Liver (tissue), 9 donors: ENCODE measurements around the gene SIN3B. TPM values are rescaled to one million over a fixed set of nuclear protein-coding genes. Genes with fewer than 3 reads are reported as not detected.

Experiments
- DNase-seq: peaks from one replicate; pipeline ENCODE4 v3.0.0-alpha.2; 2017; ENCODE audit warnings: low spot score
- H3K27ac ChIP-seq, 2 donors: one replicate each; pipeline ENCODE4 v1.7.0; 2013; ENCODE audit warnings: inconsistent platforms in 2 of 2, low read length in 2 of 2, control low read depth in 1 of 2, low read depth in 1 of 2, mild to moderate bottlenecking in 1 of 2
- H3K27me3 ChIP-seq, 4 donors: one replicate each; pipeline versions ENCODE4 v1.6.1 to v1.7.0; 2013; ENCODE audit warnings: low read length in 3 of 4, inconsistent platforms in 1 of 4, mild to moderate bottlenecking in 1 of 4, moderate library complexity in 1 of 4; ENCODE audit not compliant: control insufficient read depth in 4 of 4, insufficient read depth in 4 of 4
- H3K36me3 ChIP-seq, 4 donors: one replicate each; pipeline versions ENCODE4 v1.6.1 to v1.7.0; 2013; ENCODE audit warnings: low read length in 3 of 4, mild to moderate bottlenecking in 3 of 4, low read depth in 1 of 4, moderate library complexity in 1 of 4; ENCODE audit not compliant: control insufficient read depth in 4 of 4, insufficient read depth in 3 of 4
- H3K4me1 ChIP-seq, 4 donors: one replicate each; pipeline versions ENCODE4 v1.6.1 to v1.7.0; 2013; ENCODE audit warnings: low read length in 3 of 4, mild to moderate bottlenecking in 3 of 4, moderate library complexity in 1 of 4; ENCODE audit not compliant: control insufficient read depth in 4 of 4, insufficient read depth in 4 of 4
- H3K4me3 ChIP-seq, 3 donors: one replicate each; pipeline versions ENCODE4 v1.6.1 to v1.7.0; 2013; ENCODE audit warnings: low read length in 3 of 3, control low read depth in 1 of 3, low read depth in 1 of 3, mild to moderate bottlenecking in 1 of 3
- H3K9ac ChIP-seq, 2 donors: one replicate each; pipeline ENCODE4 v1.7.0; 2013; ENCODE audit warnings: low read length in 2 of 2, mild to moderate bottlenecking in 2 of 2, moderate library complexity in 2 of 2, control low read depth in 1 of 2, low read depth in 1 of 2
- H3K9me3 ChIP-seq, 4 donors: one replicate each; pipeline versions ENCODE4 v1.6.1 to v1.7.0; 2013; ENCODE audit warnings: low read length in 3 of 4; ENCODE audit not compliant: control insufficient read depth in 4 of 4
- EGR1 ChIP-seq, 2 donors: IDR thresholded peaks; 2 replicates each; pipeline ENCODE4 v1.6.1; 2016 to 2018; ENCODE audit warnings: antibody characterized with exemption in 2 of 2, low read depth in 2 of 2
- FOXA1 ChIP-seq: IDR thresholded peaks from 2 replicates; pipeline ENCODE4 v1.6.1; 2016; ENCODE audit warnings: antibody characterized with exemption
- FOXA2 ChIP-seq: IDR thresholded peaks from 2 replicates; pipeline ENCODE4 v1.6.1; 2016; ENCODE audit warnings: antibody characterized with exemption
- GABPA ChIP-seq, 2 donors: IDR thresholded peaks in 1 of 2; conservative IDR thresholded peaks in 1 of 2; 2 replicates each; pipeline ENCODE4 v1.6.1; 2016; ENCODE audit warnings: antibody characterized with exemption in 2 of 2, mild to moderate bottlenecking in 1 of 2, moderate library complexity in 1 of 2
- HNF4A ChIP-seq, 2 donors: conservative IDR thresholded peaks; 2 replicates each; pipeline ENCODE4 v1.6.1; 2016; ENCODE audit warnings: antibody characterized with exemption in 2 of 2, mild to moderate bottlenecking in 2 of 2
- HNF4G ChIP-seq: IDR thresholded peaks from 2 replicates; pipeline ENCODE4 v1.6.1; 2016; ENCODE audit warnings: antibody characterized with exemption
- JUND ChIP-seq, 2 donors: IDR thresholded peaks; 2 replicates each; pipeline ENCODE4 v1.6.1; 2016; ENCODE audit warnings: antibody characterized with exemption in 2 of 2
- NR2F2 ChIP-seq: IDR thresholded peaks from 2 replicates; pipeline ENCODE4 v1.6.1; 2016; ENCODE audit warnings: antibody characterized with exemption
- RAD21 ChIP-seq, 2 donors: IDR thresholded peaks; 2 replicates each; pipeline ENCODE4 v1.6.1; 2016; ENCODE audit warnings: antibody characterized with exemption in 2 of 2, mild to moderate bottlenecking in 2 of 2
- RXRA ChIP-seq, 2 donors: IDR thresholded peaks; 2 replicates each; pipeline ENCODE4 v1.6.1; 2017 to 2018; ENCODE audit warnings: antibody characterized with exemption in 2 of 2, mild to moderate bottlenecking in 1 of 2
- SP1 ChIP-seq: IDR thresholded peaks from 2 replicates; pipeline ENCODE4 v1.6.1; 2018; ENCODE audit warnings: antibody characterized with exemption, mild to moderate bottlenecking
- TAF1 ChIP-seq: conservative IDR thresholded peaks from 2 replicates; pipeline ENCODE4 v1.6.1; 2016; ENCODE audit warnings: antibody characterized with exemption, mild to moderate bottlenecking
- YY1 ChIP-seq: IDR thresholded peaks from 2 replicates; pipeline ENCODE4 v1.6.1; 2016; ENCODE audit warnings: antibody characterized with exemption, mild to moderate bottlenecking
- WGBS: extraction: QIAGEN DNeasy Blood & Tissue Kit; methylation state at CpG from one replicate; pipeline ENCODE4 v1.1.7; 2013; 5-methylcytosine and 5-hydroxymethylcytosine counted together
- polyA plus RNA-seq, 2 donors: library from polyadenylated mRNA; stranded (reverse) in 1 of 2; unstranded in 1 of 2; fragments of 200-250 nt in 1 of 2; fragments of >200 nt in 1 of 2; fragmentation: Nextera tagmentation in 1 of 2; extraction: Ambion mirVana in 1 of 2; gene quantifications; one replicate each; pipeline versions ENCODE4 v1.2.1 to v1.2.3, GENCODE V29; 2013 to 2015
- total RNA-seq, 2 donors: library from RNA; depleted of rRNA; stranded (reverse); fragments of >200 nt; gene quantifications; one replicate each; pipeline ENCODE4 v1.2.3, GENCODE V29; 2014
- TF ChIP-seq, protein P1 (sequence below): fragments of 150-350 bp; IDR thresholded peaks from 2 replicates; pipeline ENCODE4 v1.5.1; 2017; ENCODE audit warnings: improper control_type of control experiment, low read depth, low read length; ENCODE audit not compliant: missing input control
- TF ChIP-seq, protein P2 (sequence below): IDR thresholded peaks from 2 replicates; pipeline ENCODE4 v1.6.1; 2016; ENCODE audit warnings: antibody characterized with exemption
- TF ChIP-seq, protein P3 (sequence below): IDR thresholded peaks from 2 replicates; pipeline ENCODE4 v1.6.1; 2016; ENCODE audit warnings: antibody characterized with exemption
- TF ChIP-seq, protein P4 (sequence below): IDR thresholded peaks from 2 replicates; pipeline ENCODE4 v1.6.1; 2016; ENCODE audit warnings: antibody characterized with exemption, mild to moderate bottlenecking
- TF ChIP-seq, protein P5 (sequence below): IDR thresholded peaks from 2 replicates; pipeline ENCODE4 v1.6.1; 2016; ENCODE audit warnings: antibody characterized with exemption
- donor health status: healthy.
- donor health status: healthy.
- donor health status: healthy.
- donor health status: healthy.
- donor health status: healthy.

Gene SIN3B
- total and polyA plus RNA-seq, 4 donors, result 6.1 to 17.1 (median 8.6) TPM

DNA sequence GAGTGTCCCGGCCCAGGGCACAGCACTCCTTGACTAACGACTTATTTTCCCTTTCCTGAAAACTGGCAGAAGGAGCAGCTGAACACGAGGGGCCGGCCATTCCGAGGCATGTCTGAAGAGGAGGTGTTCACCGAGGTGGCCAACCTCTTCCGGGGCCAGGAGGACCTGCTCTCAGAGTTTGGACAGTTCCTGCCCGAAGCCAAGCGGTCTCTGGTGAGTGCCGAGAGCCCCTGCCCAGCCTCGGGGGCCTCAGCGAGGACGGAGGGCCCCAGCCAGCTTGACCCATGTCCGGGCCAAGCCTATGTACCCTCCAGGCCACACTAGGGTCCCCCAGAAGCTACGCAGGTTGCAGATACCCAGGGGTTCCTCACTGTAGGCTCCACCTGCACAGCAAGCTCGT lies 17.7 kb downstream of the SIN3B start:
- H3K4me3 ChIP-seq, result no peak overlapping the region
- H3K36me3 ChIP-seq, result peaks cover 21 to 62% (median 26%) of the 10 kb centered on the region in 4 donors
- TF ChIP-seq, protein P1, sequence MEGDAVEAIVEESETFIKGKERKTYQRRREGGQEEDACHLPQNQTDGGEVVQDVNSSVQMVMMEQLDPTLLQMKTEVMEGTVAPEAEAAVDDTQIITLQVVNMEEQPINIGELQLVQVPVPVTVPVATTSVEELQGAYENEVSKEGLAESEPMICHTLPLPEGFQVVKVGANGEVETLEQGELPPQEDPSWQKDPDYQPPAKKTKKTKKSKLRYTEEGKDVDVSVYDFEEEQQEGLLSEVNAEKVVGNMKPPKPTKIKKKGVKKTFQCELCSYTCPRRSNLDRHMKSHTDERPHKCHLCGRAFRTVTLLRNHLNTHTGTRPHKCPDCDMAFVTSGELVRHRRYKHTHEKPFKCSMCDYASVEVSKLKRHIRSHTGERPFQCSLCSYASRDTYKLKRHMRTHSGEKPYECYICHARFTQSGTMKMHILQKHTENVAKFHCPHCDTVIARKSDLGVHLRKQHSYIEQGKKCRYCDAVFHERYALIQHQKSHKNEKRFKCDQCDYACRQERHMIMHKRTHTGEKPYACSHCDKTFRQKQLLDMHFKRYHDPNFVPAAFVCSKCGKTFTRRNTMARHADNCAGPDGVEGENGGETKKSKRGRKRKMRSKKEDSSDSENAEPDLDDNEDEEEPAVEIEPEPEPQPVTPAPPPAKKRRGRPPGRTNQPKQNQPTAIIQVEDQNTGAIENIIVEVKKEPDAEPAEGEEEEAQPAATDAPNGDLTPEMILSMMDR, result no peak
- TF ChIP-seq FOXA1 (no peak), NR2F2 (no peak), RXRA (IDR thresholded peaks at IDR 0.05) (no peak), HNF4A (conservative IDR thresholded peaks at IDR 0.05) (no peak), HNF4G (no peak), RAD21 (IDR thresholded peaks at IDR 0.05) (no peak), GABPA (IDR thresholded peaks at IDR 0.05 in 1 of 2, conservative IDR thresholded peaks at IDR 0.05 in 1 of 2) (no peak)
- TF ChIP-seq, protein P2, sequence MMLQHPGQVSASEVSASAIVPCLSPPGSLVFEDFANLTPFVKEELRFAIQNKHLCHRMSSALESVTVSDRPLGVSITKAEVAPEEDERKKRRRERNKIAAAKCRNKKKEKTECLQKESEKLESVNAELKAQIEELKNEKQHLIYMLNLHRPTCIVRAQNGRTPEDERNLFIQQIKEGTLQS, result no peak
- TF ChIP-seq, protein P3, sequence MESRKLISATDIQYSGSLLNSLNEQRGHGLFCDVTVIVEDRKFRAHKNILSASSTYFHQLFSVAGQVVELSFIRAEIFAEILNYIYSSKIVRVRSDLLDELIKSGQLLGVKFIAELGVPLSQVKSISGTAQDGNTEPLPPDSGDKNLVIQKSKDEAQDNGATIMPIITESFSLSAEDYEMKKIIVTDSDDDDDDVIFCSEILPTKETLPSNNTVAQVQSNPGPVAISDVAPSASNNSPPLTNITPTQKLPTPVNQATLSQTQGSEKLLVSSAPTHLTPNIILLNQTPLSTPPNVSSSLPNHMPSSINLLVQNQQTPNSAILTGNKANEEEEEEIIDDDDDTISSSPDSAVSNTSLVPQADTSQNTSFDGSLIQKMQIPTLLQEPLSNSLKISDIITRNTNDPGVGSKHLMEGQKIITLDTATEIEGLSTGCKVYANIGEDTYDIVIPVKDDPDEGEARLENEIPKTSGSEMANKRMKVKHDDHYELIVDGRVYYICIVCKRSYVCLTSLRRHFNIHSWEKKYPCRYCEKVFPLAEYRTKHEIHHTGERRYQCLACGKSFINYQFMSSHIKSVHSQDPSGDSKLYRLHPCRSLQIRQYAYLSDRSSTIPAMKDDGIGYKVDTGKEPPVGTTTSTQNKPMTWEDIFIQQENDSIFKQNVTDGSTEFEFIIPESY, result no peak
- DNase-seq, result no peak
- WGBS, result 95% methylated on average over 16 of the region's 16 CpGs
- no peak overlapping the region for H3K9ac ChIP-seq
- H3K9me3 ChIP-seq, result no peaks in the 10 kb centered on the region
- H3K27me3 ChIP-seq, result no peaks in the 10 kb centered on the region
- H3K27ac ChIP-seq, result no peak overlapping the region
- H3K4me1 ChIP-seq, result no peaks in the 10 kb centered on the region

DNA sequence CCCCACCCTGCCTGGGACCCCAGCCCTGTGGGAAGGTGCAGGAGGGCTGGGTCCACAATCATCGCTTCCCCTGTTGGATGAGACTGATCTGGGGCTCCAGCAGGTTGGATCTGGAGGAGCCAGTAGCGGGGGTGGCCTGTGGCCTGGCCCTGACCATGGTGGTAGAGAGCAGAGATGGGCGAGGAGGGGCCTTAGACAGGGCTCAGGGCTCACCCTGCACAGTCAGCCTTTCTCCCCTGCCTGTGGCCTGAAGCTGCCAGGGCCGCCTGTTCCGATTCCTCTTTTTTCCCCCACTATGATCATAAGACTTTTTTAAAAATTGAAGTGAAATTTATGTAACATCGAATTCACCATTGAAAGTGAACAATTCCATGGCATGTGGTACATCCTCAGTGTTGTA lies 18.2 kb downstream of the SIN3B start:
- WGBS, result 90% methylated on average over 6 of the region's 6 CpGs
- no peaks in the 10 kb centered on the region for H3K9me3 ChIP-seq
- no peak overlapping the region for H3K4me3 ChIP-seq
- no peak overlapping the region for H3K9ac ChIP-seq
- peaks cover 20 to 65% (median 28%) of the 10 kb centered on the region in 4 donors for H3K36me3 ChIP-seq
- DNase-seq, result no peak
- H3K27me3 ChIP-seq, result no peaks in the 10 kb centered on the region
- no peak overlapping the region for H3K27ac ChIP-seq
- TF ChIP-seq FOXA1, result no peak
- TF ChIP-seq RAD21 (IDR thresholded peaks at IDR 0.05), result no peak
- no peak for TF ChIP-seq HNF4A (conservative IDR thresholded peaks at IDR 0.05)
- TF ChIP-seq TAF1, result no peak
- no peak for TF ChIP-seq GABPA (IDR thresholded peaks at IDR 0.05 in 1 of 2, conservative IDR thresholded peaks at IDR 0.05 in 1 of 2)
- no peak for TF ChIP-seq YY1
- TF ChIP-seq NR2F2, result no peak
- no peak for TF ChIP-seq FOXA2
- TF ChIP-seq JUND (IDR thresholded peaks at IDR 0.05), result no peak
- TF ChIP-seq RXRA (IDR thresholded peaks at IDR 0.05), result no peak
- TF ChIP-seq, protein P1, result no peak
- TF ChIP-seq, protein P2, result no peak
- TF ChIP-seq, protein P3, result no peak
- TF ChIP-seq, protein P4, sequence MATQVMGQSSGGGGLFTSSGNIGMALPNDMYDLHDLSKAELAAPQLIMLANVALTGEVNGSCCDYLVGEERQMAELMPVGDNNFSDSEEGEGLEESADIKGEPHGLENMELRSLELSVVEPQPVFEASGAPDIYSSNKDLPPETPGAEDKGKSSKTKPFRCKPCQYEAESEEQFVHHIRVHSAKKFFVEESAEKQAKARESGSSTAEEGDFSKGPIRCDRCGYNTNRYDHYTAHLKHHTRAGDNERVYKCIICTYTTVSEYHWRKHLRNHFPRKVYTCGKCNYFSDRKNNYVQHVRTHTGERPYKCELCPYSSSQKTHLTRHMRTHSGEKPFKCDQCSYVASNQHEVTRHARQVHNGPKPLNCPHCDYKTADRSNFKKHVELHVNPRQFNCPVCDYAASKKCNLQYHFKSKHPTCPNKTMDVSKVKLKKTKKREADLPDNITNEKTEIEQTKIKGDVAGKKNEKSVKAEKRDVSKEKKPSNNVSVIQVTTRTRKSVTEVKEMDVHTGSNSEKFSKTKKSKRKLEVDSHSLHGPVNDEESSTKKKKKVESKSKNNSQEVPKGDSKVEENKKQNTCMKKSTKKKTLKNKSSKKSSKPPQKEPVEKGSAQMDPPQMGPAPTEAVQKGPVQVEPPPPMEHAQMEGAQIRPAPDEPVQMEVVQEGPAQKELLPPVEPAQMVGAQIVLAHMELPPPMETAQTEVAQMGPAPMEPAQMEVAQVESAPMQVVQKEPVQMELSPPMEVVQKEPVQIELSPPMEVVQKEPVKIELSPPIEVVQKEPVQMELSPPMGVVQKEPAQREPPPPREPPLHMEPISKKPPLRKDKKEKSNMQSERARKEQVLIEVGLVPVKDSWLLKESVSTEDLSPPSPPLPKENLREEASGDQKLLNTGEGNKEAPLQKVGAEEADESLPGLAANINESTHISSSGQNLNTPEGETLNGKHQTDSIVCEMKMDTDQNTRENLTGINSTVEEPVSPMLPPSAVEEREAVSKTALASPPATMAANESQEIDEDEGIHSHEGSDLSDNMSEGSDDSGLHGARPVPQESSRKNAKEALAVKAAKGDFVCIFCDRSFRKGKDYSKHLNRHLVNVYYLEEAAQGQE, result no peak
- TF ChIP-seq SP1, result no peak
- no peak for TF ChIP-seq EGR1 (IDR thresholded peaks at IDR 0.05; ENCODE audit: low read depth in 2 of 2)
- TF ChIP-seq, protein P5, sequence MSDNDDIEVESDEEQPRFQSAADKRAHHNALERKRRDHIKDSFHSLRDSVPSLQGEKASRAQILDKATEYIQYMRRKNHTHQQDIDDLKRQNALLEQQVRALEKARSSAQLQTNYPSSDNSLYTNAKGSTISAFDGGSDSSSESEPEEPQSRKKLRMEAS, result no peak
- TF ChIP-seq HNF4G, result no peak
- H3K4me1 ChIP-seq, result no peaks in the 10 kb centered on the region
